ENCODE data around the gene RASAL1.

Gene RASAL1

DNA sequence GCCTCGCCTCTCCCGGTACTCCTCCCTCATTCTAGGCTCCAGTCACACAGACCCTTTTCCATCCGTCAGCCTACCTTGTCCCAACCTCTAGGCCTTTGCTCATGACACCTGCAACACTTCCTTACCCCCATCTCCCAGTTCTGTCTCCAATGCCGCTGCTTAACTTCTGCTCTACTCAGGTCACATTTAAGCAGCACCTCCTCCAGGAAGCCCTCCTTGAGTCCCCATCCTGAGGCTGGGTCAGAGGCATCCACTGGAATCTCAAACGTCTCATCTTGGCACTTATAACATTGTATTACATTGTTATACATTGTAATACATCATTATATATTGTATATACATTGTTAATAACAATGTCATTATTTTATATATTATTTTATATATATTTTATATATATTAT, 32.8 kb downstream of the RASAL1 start:
- Histone ChIP-seq H3K27ac (ENCODE audit: low read depth, low read length, poor library complexity, severe bottlenecking) (peak overlapping the region; percentile 87), H3F3A (ENCODE audit: insufficient read depth, low read length) (peaks cover 12% of the 10 kb centered on the region; the same call in 1 of the 2 replicates), H3K4me2 (ENCODE audit: low read length) (no peak overlapping the region)

DNA sequence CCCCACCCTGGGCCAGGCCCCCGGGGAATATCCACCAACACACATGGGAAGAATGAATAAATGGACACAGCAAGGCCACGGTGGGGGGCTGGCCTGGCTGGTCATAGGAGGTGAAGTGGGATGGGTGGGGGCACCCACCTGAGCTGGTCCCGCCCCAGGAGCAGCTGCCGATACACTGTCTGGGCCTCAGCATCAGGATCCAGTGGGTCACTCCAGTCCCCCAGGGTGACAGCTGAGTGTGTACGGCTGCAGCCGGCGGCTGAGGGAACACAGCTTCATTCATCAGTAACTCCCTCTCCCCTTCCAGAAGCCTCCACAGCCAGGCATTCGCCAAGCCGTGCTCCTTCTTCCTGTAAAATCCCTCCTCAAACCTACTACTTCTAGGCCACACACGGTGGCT, 33.8 kb downstream of the RASAL1 start:
- Histone ChIP-seq H2AFZ (ENCODE audit: low read length) (no peak overlapping the region), H3K4me2 (ENCODE audit: low read length) (no peak overlapping the region), H3K9me2 (ENCODE audit: low read depth, low read length) (no peaks in the 10 kb centered on the region), H3K9me3 (ENCODE audit: low read length) (no peaks in the 10 kb centered on the region), H3K27ac (ENCODE audit: low read depth, low read length, poor library complexity, severe bottlenecking) (peak overlapping the region; percentile 87), H3K4me1 (ENCODE audit: insufficient read depth, low read length, severe bottlenecking) (peaks cover 74% of the 10 kb centered on the region), H4K20me1 (ENCODE audit: insufficient read depth, low read length) (no peaks in the 10 kb centered on the region), H3K4me3 (ENCODE audit: low read depth, low read length, poor library complexity, severe bottlenecking) (no peak overlapping the region), H3F3A (ENCODE audit: insufficient read depth, low read length) (peaks cover 14% of the 10 kb centered on the region; the same call in 1 of the 2 replicates), H3K36me3 (ENCODE audit: insufficient read depth, low read length) (peaks cover 59% of the 10 kb centered on the region), H3K27me3 (ENCODE audit: insufficient read depth, low read length) (no peaks in the 10 kb centered on the region), H3K9ac (ENCODE audit: low read length) (no peak overlapping the region; the same call in 1 of the 2 replicates), H3K79me2 (ENCODE audit: insufficient read depth, low read length) (no peaks in the 10 kb centered on the region)
- TF ChIP-seq, protein P1, sequence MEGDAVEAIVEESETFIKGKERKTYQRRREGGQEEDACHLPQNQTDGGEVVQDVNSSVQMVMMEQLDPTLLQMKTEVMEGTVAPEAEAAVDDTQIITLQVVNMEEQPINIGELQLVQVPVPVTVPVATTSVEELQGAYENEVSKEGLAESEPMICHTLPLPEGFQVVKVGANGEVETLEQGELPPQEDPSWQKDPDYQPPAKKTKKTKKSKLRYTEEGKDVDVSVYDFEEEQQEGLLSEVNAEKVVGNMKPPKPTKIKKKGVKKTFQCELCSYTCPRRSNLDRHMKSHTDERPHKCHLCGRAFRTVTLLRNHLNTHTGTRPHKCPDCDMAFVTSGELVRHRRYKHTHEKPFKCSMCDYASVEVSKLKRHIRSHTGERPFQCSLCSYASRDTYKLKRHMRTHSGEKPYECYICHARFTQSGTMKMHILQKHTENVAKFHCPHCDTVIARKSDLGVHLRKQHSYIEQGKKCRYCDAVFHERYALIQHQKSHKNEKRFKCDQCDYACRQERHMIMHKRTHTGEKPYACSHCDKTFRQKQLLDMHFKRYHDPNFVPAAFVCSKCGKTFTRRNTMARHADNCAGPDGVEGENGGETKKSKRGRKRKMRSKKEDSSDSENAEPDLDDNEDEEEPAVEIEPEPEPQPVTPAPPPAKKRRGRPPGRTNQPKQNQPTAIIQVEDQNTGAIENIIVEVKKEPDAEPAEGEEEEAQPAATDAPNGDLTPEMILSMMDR (IDR thresholded peaks at IDR 0.05; ENCODE audit: low read length), result no peak
- no peak for TF ChIP-seq EZH2 (IDR thresholded peaks at IDR 0.05; ENCODE audit: borderline replicate concordance, low read length)

More for the DNA sequence above, 32.8 kb downstream of the RASAL1 start:
- TF ChIP-seq EZH2 (IDR thresholded peaks at IDR 0.05; ENCODE audit: borderline replicate concordance, low read length), result no peak
- TF ChIP-seq, protein P1 (IDR thresholded peaks at IDR 0.05; ENCODE audit: low read length), result no peak
- Histone ChIP-seq H2AFZ (ENCODE audit: low read length) (no peak overlapping the region), H4K20me1 (ENCODE audit: insufficient read depth, low read length) (no peaks in the 10 kb centered on the region), H3K4me3 (ENCODE audit: low read depth, low read length, poor library complexity, severe bottlenecking) (no peak overlapping the region), H3K79me2 (ENCODE audit: insufficient read depth, low read length) (no peaks in the 10 kb centered on the region), H3K9me3 (ENCODE audit: low read length) (no peaks in the 10 kb centered on the region), H3K36me3 (ENCODE audit: insufficient read depth, low read length) (peaks cover 58% of the 10 kb centered on the region), H3K9me2 (ENCODE audit: low read depth, low read length) (no peaks in the 10 kb centered on the region), H3K4me1 (ENCODE audit: insufficient read depth, low read length, severe bottlenecking) (peaks cover 64% of the 10 kb centered on the region), H3K27me3 (ENCODE audit: insufficient read depth, low read length) (no peaks in the 10 kb centered on the region), H3K9ac (ENCODE audit: low read length) (no peak overlapping the region)

DNA sequence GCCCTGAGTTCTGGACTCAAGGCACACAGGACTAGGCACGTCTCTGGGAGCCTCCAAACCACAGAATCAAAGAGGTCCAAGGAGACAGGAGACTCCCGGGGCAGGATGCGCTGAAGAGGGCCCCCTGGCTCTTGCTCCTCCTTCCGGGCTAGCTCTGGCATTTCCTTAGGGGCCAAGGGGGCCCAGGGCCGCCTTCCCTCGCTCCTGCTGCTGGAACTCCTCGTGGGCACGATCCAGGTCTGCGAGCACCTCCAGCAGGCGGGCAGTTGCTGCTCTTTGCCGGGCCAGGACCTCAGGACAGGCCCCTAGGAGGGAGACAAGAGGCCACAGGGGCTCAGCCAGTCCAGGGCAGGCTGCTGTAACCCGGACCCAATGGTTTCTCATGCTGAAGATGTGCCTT, 35.8 kb downstream of the RASAL1 start:
- H3K4me1 ChIP-seq (ENCODE audit: insufficient read depth, low read length, severe bottlenecking), result peaks cover 74% of the 10 kb centered on the region
- H3K9ac ChIP-seq (ENCODE audit: low read length), result peak overlapping the region; percentile 33; the same call in 1 of the 2 replicates
- H3K27ac ChIP-seq (ENCODE audit: low read depth, low read length, poor library complexity, severe bottlenecking), result peak overlapping the region; percentile 87
- peaks cover 59% of the 10 kb centered on the region for H3K36me3 ChIP-seq (ENCODE audit: insufficient read depth, low read length)
- H4K20me1 ChIP-seq (ENCODE audit: insufficient read depth, low read length), result no peaks in the 10 kb centered on the region
- H3F3A ChIP-seq (ENCODE audit: insufficient read depth, low read length), result peaks cover 14% of the 10 kb centered on the region; the same call in 1 of the 2 replicates
- H3K9me2 ChIP-seq (ENCODE audit: low read depth, low read length), result no peaks in the 10 kb centered on the region
- H3K4me3 ChIP-seq (ENCODE audit: low read depth, low read length, poor library complexity, severe bottlenecking), result no peak overlapping the region
- no peaks in the 10 kb centered on the region for H3K9me3 ChIP-seq (ENCODE audit: low read length)
- H3K79me2 ChIP-seq (ENCODE audit: insufficient read depth, low read length), result no peaks in the 10 kb centered on the region
- no peaks in the 10 kb centered on the region for H3K27me3 ChIP-seq (ENCODE audit: insufficient read depth, low read length)
- no peak overlapping the region for H2AFZ ChIP-seq (ENCODE audit: low read length)
- no peak for TF ChIP-seq EZH2 (IDR thresholded peaks at IDR 0.05; ENCODE audit: borderline replicate concordance, low read length)
- TF ChIP-seq, protein P1 (IDR thresholded peaks at IDR 0.05; ENCODE audit: low read length), result no peak
- H3K4me2 ChIP-seq (ENCODE audit: low read length), result no peak overlapping the region
